Urothelium cell line (cell line): ENCODE measurements around the gene CADM1.

ENCODE experiments used
- DNase-seq: peaks from one replicate; pipeline ENCODE4 v3.0.0; 2011; ENCODE audit warnings: low spot score, mixed read lengths
- FAIRE-seq: peaks from 2 replicates; lab custom pipeline; 2011; peaks lifted over from hg19 to GRCh38; lab: Jason Lieb, UNC

Gene CADM1

GRCh38 chr11:115290893-115291292 is 213.3 kb downstream of the CADM1 start:
- DNase-seq (no peak), FAIRE-seq (no peak)

DNA sequence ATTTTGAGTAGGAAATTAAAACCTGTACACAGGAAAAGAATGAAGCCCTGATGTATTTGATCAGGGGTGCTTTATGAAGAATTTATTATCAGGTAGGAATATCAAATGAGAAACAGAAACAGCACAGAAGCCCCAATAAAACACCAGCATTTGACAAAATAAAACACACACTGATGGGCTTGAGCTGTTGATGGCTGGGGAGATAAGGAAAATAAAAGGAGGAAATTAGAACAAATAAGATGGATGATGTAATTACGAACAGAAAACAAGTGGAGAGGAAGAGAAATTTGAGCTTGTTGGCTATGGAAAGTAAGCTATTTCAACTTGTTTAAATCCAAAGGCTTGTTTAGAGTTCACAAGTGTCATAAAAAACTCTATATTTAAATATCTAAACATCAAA is 213.7 kb downstream of the CADM1 start:
- DNase-seq (no peak), FAIRE-seq (no peak)

GRCh38 chr11:115287266-115287665 is 216.9 kb downstream of the CADM1 start:
- DNase-seq (no peak), FAIRE-seq (no peak)

DNA sequence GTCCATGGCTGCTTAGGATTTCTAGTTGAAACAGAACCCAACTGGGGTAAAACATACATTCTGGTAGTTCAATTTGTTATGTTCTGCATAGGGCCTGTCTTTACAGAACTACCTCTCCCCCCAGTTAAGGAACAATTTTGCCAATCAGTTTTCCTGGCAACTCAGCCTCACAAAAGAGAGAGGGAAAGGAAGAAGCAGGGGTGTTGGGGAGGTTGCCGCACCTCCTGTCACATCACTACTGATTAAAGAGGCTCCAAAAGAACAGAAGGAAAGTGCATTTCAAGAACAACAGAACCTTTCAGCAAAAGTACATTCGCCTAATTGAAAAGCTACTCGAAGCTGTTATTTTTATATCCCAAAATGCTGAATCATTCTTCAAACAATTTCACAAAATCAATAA is 217.6 kb downstream of the CADM1 start:
- DNase-seq: no peak
- FAIRE-seq: no peak

- DNase-seq (no peak), FAIRE-seq (no peak)
Observed at GRCh38 chr11:115284773-115285172, 219.4 kb downstream of the CADM1 start.

DNA sequence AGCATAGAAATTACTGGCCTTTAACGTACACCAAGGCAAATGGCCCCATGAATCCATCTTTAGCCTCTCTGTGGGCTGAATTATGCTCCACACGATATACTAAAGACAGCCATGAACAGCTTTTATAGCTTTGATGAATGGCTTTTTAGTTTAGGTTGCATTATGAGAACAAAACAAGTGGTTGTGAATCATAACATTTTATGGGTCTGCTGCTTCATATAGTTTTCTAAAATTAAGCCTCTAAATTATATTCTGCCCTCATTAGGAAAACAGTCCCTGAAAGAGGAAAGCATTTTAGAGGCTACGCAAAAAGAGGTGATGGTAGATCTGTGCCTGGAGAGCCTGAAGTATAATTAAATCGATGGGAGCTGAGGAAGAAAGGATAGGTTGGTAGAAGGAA is 221.3 kb downstream of the CADM1 start:
- DNase-seq (no peak), FAIRE-seq (no peak)

DNA sequence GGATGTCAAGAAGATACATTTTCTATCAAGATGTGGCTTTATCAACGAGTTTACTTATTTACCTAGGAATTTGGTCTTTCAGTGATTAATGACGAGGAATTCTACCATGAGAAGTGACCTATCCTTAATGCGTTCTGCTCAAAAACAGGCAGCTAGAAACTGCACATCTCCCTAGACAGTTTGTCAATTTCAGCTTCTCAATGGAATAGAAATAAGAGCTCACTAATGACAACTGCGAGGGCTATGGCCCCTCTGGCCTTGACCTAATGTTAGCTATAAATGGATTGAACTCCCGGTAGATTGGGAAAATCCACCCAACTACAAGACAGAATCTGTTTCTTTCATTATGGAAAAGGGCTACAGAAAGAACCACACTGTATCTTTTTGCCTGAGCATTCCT is 223.4 kb downstream of the CADM1 start:
- FAIRE-seq (no peak), DNase-seq (no peak)

DNA sequence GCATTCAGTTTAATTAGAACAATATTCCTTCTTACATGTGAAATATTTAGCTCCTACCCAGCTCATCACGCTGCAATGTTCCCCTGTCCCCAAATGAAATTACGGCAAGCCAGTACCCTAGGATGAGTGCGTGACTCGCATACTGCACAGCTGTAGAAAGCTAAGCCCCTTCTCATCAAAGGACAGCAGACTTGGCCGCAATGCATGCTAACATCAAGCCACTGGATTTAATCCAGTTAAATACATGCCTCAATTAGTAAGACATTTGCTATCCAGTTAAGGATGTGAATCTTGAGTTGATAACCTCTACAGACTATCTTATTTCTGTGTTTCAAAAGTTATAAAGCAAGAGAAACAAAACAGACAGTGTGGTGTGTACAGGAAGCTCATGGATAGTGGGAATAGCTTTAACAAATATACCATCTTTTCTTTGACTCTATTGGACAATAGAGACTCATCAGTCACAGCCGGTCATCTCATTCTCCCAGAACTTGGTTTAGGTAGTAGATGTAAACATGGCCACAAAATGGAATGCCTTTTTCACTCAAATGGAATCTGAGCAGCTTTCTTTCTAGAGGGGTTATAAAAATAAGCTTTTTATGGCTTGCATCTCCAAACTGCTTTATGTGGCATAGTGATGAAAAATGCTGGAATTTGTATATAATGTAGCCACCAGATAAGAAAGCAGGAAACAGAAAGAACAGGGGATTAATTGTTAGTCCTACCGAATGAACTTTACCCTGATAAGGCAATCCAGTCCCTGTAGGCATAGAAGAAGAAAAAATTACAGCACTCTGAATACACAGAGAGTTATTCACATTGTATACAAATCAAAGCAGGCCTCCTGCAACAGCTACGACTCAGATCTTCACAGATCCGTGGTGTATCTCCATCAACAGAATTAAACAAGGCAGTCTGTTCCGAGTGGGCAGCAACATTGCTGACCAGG is 224.1 kb downstream of the CADM1 start:
- FAIRE-seq (peak; percentile 70), DNase-seq (no peak)

DNA sequence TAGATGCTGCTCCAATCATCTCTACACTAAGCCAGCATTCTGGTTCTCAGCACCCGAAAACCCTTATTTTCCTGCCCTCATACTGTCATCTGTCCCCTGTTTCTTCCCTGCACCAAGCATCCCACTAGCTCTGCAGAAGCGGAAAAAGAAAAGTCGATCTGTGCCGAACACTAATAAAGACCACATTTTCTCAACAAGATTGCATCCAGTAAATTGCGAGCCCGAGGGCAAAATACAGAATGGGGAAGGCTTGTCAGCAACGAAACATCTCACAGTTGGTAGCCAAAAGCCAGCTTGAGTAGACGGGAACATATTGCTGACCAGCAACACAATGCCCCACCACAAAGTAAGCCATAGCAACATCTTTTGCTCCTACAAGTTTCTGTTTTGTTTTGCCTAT is 227.4 kb downstream of the CADM1 start:
- DNase-seq: no peak
- no peak for FAIRE-seq

DNA sequence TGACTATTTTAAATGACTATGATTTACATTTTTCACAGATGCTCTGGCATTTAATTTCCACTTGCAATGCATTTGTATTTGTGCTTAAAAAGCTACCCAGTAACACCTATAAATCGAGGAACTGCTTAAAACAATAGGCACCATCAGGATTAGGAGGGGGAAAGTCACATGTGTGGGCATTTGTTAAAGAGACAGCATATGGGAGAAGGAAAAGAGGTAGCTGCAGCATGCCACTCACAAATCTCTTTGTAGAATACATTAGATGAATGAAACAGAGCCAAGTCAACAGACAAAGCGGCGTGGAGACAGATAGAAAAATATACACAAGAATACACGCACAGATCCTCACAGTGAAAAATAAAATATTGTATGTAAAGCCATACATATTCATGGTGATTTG is 228.0 kb downstream of the CADM1 start:
- no peak for FAIRE-seq
- DNase-seq: no peak

GRCh38 chr11:115275045-115275444 is 229.2 kb downstream of the CADM1 start:
- no peak for FAIRE-seq
- DNase-seq: no peak

DNA sequence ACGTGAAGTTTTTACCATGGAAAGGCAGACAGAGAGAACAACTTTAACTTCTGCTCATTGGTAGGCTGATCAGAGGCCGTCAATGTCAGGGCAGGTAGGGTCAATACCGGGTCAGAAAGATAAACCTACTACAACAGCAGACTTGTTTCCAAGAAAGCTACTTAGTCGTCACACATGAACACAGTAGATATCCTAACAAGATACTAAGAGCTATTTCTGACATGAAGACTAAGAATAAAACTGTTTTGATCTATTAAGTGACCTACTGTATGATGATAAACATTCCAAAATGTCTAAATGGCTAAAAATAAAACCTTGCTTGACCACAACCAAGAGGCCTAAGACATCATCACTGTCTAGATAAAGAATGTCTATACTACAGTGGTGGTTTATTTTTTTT is 231.3 kb downstream of the CADM1 start:
- FAIRE-seq (no peak), DNase-seq (no peak)

- DNase-seq (no peak), FAIRE-seq (no peak)
Observed at GRCh38 chr11:115271643-115272042, 232.6 kb downstream of the CADM1 start.

GRCh38 chr11:115269191-115269950 is 234.8 kb downstream of the CADM1 start:
- DNase-seq: no peak
- no peak for FAIRE-seq

DNA sequence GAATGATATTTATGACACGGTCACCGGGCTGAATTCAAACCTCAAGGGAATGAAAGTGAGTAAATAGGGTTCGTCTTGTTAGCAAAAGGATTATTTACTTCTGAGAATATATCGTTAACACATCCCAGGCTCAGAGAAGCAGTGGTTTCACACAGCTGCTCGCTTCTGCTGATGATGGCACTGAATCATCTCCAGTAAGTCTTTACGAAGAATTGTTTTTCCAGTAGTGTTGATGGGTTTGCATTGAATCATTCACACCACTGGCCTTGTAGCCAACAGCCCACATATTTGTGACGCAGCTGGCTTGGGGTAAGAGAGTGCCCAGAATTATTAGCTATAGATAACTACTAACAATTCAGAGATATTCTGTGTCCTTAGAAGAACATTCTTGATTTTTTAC is 236.3 kb downstream of the CADM1 start:
- FAIRE-seq: no peak
- DNase-seq: no peak

GRCh38 chr11:115267238-115267781 is 236.9 kb downstream of the CADM1 start:
- no peak for FAIRE-seq
- no peak for DNase-seq

GRCh38 chr11:115266066-115266639 is 238.1 kb downstream of the CADM1 start:
- DNase-seq (peak; percentile 10), FAIRE-seq (no peak)

DNA sequence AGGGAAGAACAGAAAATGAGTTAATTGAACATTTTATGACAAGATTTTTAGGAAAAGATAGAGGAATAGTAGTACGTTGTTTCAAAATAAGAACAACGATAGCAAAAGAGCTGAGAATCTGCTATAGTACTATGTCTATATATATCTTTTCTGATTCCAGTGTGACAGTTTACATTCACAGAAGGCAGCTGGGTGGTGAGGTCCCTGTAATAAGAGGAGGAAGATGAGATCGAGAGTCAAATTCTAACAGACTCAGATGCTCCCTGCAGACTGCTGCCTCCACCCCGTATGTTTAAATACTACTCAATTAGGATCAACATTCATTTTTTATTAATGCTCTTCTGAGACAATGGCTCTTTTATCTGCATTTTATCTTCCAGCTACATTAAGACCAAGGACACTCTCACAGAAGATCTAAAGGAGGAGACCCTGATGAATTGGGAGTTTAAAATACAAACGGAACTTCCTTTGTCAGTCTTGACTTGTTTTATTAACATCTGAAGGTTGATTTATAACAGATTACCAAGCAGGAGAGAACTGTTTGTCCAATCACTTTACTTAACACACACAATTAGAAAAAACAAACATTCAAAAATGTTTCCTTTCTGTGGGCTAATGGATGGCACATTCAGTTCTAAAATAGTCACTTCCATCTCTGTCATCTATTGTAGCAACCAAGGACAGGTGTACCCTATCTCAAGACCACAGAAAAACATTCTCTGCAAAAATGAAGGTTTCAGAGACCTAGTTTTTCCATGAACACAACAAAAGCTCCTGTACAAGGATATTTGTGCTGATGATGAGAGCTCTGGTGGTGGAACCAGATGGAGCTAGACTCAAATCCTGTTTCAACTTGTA is 240.2 kb downstream of the CADM1 start:
- DNase-seq (no peak), FAIRE-seq (no peak)

- FAIRE-seq: no peak
- DNase-seq: no peak
Observed at GRCh38 chr11:115258216-115258615, 246.0 kb downstream of the CADM1 start.

DNA sequence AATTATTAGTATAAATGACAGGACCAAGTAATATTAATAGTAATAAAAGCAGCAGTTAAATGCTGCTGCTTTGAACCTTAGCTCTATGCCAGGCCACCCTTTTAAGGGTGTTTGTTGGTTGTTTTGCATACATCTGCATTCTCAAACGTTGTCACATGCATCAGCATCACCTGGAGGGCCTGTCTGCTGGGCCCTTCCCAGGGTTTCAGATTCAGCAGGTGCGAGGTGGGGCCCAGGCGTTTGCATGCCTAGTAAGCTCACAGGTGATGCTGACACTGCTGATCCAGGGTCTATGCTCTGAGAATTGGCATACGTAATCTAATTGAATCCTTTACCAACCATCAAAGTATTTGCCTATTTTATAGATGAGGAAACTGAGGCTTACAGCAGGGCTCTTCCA is 246.5 kb downstream of the CADM1 start:
- DNase-seq (no peak), FAIRE-seq (peak; percentile 20)
